Hepatocyte (in vitro differentiated cells): Measurements from ENCODE around the gene SNX11. TPM values are rescaled to one million over a fixed set of nuclear protein-coding genes. Genes with fewer than 3 reads are reported as not detected.

Experiments
- DNase-seq: peaks from one replicate; pipeline ENCODE4 v3.0.0-alpha.2; 2016; ENCODE audit warnings: low spot score
- H2AFZ ChIP-seq: fragments of 200-600 bp; sonication (generic); 2 replicates; pipeline ENCODE4 v1.6.0; 2016; ENCODE audit warnings: antibody characterized with exemption, mild to moderate bottlenecking
- H3K27ac ChIP-seq: fragments of 200-600 bp; sonication (generic); 2 replicates; pipeline ENCODE4 v1.5.1; 2016; ENCODE audit warnings: mild to moderate bottlenecking
- H3K27me3 ChIP-seq: fragments of 200-600 bp; sonication (generic); 2 replicates; pipeline ENCODE4 v1.6.1; 2016
- H3K36me3 ChIP-seq: fragments of 200-600 bp; sonication (generic); replicated peaks from 2 replicates; pipeline ENCODE4 v1.5.1; 2016; ENCODE audit warnings: low read depth; ENCODE audit not compliant: insufficient read depth
- H3K4me1 ChIP-seq: fragments of 200-600 bp; sonication (generic); 2 replicates; pipeline ENCODE4 v1.5.1; 2016; ENCODE audit warnings: mild to moderate bottlenecking, moderate library complexity; ENCODE audit not compliant: insufficient read depth
- H3K4me2 ChIP-seq: fragments of 200-600 bp; sonication (generic); 2 replicates; pipeline ENCODE4 v1.6.0; 2016
- H3K4me3 ChIP-seq: fragments of 200-600 bp; sonication (generic); 2 replicates; pipeline ENCODE4 v1.5.1; 2016; ENCODE audit warnings: mild to moderate bottlenecking
- H3K79me2 ChIP-seq: fragments of 200-600 bp; sonication (generic); 2 replicates; pipeline ENCODE4 v1.6.0; 2017; ENCODE audit warnings: mild to moderate bottlenecking
- H3K9me2 ChIP-seq: fragments of 200-600 bp; sonication (generic); replicated peaks from 2 replicates; pipeline ENCODE4 v1.6.0; 2017; ENCODE audit warnings: mild to moderate bottlenecking; ENCODE audit not compliant: insufficient read depth
- H3K9me3 ChIP-seq: fragments of 200-600 bp; sonication (generic); 2 replicates; pipeline ENCODE4 v1.5.1; 2016; ENCODE audit warnings: low read depth, mild to moderate bottlenecking
- H4K20me1 ChIP-seq: fragments of 200-600 bp; sonication (generic); 2 replicates; pipeline ENCODE4 v1.6.0; 2016; ENCODE audit warnings: mild to moderate bottlenecking; ENCODE audit not compliant: insufficient read depth, poor library complexity, severe bottlenecking
- EZH2 ChIP-seq: fragments of 200-600 bp; sonication (generic); IDR thresholded peaks from 2 replicates; pipeline ENCODE4 v1.6.1; 2016; ENCODE audit warnings: antibody characterized with exemption, mild to moderate bottlenecking, borderline replicate concordance
- EZH2phosphoT487 ChIP-seq: fragments of 200-600 bp; sonication (generic); IDR thresholded peaks from one replicate; pipeline ENCODE4 v1.6.1; 2018; ENCODE audit warnings: antibody characterized with exemption, mild to moderate bottlenecking, low read depth, moderate library complexity; ENCODE audit not compliant: unreplicated experiment, severe bottlenecking
- WGBS: methylation state at CpG from one replicate; pipeline ENCODE4 v1.1.6; 2016; ENCODE audit warnings: low lambda C conversion rate; ENCODE audit errors: missing lambda C conversion rate; 5-methylcytosine and 5-hydroxymethylcytosine counted together
- polyA plus RNA-seq: library from polyadenylated mRNA; unstranded; fragments of >200 nt; fragmentation: Nextera tagmentation; extraction: Ambion mirVana; gene quantifications from 2 replicates; pipeline ENCODE4 v1.2.1, GENCODE V29; 2016
- total RNA-seq: library from RNA; depleted of rRNA; stranded (reverse); fragments of >200 nt; gene quantifications from 2 replicates; pipeline ENCODE4 v1.2.3, GENCODE V29; 2014
- TF ChIP-seq, protein P1 (sequence below): fragments of 200-600 bp; sonication (generic); IDR thresholded peaks from 2 replicates; pipeline ENCODE4 v1.5.1; 2016; ENCODE audit warnings: antibody characterized with exemption, mild to moderate bottlenecking; ENCODE audit not compliant: poor library complexity

Gene SNX11
- total and polyA plus RNA-seq, 2 experiments from 2014 or later: 11.3 to 13.2 TPM

DNA sequence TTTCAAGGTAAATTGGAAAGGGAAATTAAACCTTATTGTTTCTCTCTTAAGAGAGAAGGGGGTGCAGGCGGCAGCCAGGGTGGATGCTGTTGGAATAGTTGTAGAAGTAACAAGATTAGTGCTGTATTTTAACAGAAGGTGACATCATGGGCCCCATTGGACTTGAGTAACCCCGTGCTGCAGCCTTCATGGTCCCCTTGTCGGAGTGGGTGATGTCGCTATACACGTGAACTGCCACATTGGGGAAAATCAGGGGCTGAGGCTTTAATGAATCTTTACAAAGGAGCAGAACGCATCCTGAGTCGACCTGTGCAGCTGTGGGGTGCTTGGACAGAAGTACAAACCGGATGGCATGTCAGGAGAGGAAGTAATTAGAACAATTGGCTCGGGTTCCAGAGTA is 3.2 kb downstream of the SNX11 start:
- Histone ChIP-seq H4K20me1 (no peaks in the 10 kb centered on the region), H3K4me1 (no peaks in the 10 kb centered on the region), H3K27ac (no peak overlapping the region), H3K9me2 (no peaks in the 10 kb centered on the region), H3K27me3 (no peaks in the 10 kb centered on the region), H3K4me3 (no peak overlapping the region), H2AFZ (no peak overlapping the region), H3K36me3 (no peaks in the 10 kb centered on the region), H3K9me3 (no peaks in the 10 kb centered on the region), H3K79me2 (peaks cover 43% of the 10 kb centered on the region), H3K4me2 (no peak overlapping the region)
- 95% methylated on average over 9 of the region's 9 CpGs for WGBS
- TF ChIP-seq, protein P1, sequence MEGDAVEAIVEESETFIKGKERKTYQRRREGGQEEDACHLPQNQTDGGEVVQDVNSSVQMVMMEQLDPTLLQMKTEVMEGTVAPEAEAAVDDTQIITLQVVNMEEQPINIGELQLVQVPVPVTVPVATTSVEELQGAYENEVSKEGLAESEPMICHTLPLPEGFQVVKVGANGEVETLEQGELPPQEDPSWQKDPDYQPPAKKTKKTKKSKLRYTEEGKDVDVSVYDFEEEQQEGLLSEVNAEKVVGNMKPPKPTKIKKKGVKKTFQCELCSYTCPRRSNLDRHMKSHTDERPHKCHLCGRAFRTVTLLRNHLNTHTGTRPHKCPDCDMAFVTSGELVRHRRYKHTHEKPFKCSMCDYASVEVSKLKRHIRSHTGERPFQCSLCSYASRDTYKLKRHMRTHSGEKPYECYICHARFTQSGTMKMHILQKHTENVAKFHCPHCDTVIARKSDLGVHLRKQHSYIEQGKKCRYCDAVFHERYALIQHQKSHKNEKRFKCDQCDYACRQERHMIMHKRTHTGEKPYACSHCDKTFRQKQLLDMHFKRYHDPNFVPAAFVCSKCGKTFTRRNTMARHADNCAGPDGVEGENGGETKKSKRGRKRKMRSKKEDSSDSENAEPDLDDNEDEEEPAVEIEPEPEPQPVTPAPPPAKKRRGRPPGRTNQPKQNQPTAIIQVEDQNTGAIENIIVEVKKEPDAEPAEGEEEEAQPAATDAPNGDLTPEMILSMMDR: no peak
- TF ChIP-seq EZH2phosphoT487 (no peak), EZH2 (no peak)
- no peak for DNase-seq

DNA sequence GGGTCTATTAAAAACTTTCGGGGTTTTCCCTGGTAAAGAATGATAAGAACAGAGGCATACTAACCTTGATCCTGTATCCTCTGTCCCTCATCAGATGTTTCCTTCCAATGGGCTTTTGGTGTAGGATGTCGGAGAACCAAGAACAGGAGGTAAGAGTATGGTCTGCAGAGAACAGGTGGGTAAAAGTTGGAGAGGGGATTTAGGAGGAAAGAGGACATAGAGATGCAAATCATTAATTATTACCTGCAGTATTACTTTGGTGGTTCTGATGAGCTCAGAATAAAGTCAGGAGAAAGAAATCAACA is 4.3 kb downstream of the SNX11 start:
- H3K79me2 ChIP-seq: peaks cover 43% of the 10 kb centered on the region
- no peak overlapping the region for H3K4me3 ChIP-seq
- no peak overlapping the region for H3K27ac ChIP-seq
- no peaks in the 10 kb centered on the region for H3K4me1 ChIP-seq
- TF ChIP-seq, protein P1: no peak
- no peak for TF ChIP-seq EZH2
- TF ChIP-seq EZH2phosphoT487: no peak
- H3K9me2 ChIP-seq: no peaks in the 10 kb centered on the region
- H3K27me3 ChIP-seq: no peaks in the 10 kb centered on the region
- H3K9me3 ChIP-seq: no peaks in the 10 kb centered on the region
- no peaks in the 10 kb centered on the region for H3K36me3 ChIP-seq
- H2AFZ ChIP-seq: no peak overlapping the region
- H3K4me2 ChIP-seq: no peak overlapping the region
- H4K20me1 ChIP-seq: no peaks in the 10 kb centered on the region
- 92% methylated on average over 2 of the region's 2 CpGs for WGBS
- DNase-seq: no peak

DNA sequence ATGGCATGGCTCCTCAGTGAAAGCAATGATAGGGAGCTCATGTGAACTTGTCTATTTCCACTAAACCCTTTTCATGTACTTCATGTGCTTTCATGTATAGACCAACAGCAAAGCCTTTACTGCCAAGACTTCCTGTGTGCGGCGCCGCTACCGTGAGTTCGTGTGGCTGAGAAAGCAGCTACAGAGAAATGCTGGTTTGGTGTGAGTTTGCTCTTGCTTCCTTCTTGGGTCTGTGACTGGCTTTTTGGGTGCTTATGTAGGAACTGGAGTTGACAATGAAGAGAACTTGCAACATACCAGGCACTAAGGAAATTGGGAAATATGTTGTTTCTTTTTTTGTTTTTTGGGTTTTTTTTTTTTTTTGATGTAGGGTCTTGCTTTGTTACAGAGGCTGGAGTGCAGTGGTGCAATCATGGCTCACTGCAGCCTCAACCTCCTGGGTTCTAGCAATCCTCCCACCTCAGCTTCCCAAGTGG is 5.7 kb downstream of the SNX11 start:
- Histone ChIP-seq H3K9me2 (no peaks in the 10 kb centered on the region), H3K4me2 (no peak overlapping the region), H4K20me1 (no peaks in the 10 kb centered on the region), H3K27ac (no peak overlapping the region), H3K9me3 (no peaks in the 10 kb centered on the region), H3K36me3 (no peaks in the 10 kb centered on the region), H3K4me3 (no peak overlapping the region), H3K27me3 (no peaks in the 10 kb centered on the region), H3K4me1 (no peaks in the 10 kb centered on the region), H2AFZ (no peak overlapping the region), H3K79me2 (peaks cover 40% of the 10 kb centered on the region)
- 91% methylated on average over 5 of the region's 5 CpGs for WGBS
- no peak for TF ChIP-seq EZH2phosphoT487
- DNase-seq: no peak

DNA sequence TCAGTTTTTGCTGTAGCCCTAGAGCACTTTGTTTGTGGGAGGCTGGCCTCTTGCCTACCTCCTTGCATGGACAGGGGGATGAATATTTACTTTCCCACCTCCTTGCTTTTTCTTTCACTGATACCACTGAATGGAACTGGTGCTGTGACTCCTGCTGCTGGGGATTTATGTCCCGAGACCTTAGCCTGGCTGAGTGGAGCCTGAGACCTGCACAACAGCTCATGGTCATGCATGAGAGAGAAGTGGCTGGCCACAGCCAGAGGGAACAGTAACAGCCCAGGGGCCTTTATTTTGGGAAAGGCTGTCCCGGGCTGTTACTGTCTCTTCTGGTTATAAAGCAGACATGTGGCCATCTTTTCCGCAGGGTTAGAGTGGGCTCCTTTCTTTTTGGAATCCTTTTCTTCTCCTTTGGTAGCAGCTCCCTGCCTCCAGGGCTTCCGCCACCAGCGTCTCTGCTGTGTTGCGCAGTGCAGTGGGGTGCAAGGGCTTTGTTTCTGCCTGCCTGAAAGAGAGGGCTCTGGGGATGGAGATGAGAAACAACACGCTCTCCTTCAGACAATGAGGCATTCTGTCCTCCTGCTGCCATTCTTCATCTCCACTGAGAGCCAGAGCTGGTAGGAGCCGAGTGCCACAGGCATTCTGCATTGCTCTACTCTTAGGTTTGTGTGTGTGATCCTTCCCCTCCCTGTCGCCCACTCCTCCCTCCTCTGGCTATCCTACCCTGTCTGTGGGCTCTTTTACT is 14.5 kb downstream of the SNX11 start:
- TF ChIP-seq EZH2phosphoT487: no peak
- TF ChIP-seq, protein P1: no peak
- TF ChIP-seq EZH2: no peak
- WGBS: 84% methylated on average over 9 of the region's 9 CpGs
- Histone ChIP-seq H3K27me3 (no peaks in the 10 kb centered on the region), H4K20me1 (no peaks in the 10 kb centered on the region), H2AFZ (no peak overlapping the region), H3K27ac (no peak overlapping the region), H3K36me3 (no peaks in the 10 kb centered on the region), H3K4me2 (no peak overlapping the region), H3K79me2 (no peaks in the 10 kb centered on the region), H3K9me3 (no peaks in the 10 kb centered on the region), H3K4me3 (no peak overlapping the region), H3K9me2 (no peaks in the 10 kb centered on the region), H3K4me1 (no peaks in the 10 kb centered on the region)
- no peak for DNase-seq
